Kidney epithelial cell (primary cell): ENCODE data around the gene FASTKD3. TPM values are rescaled to one million over a fixed set of nuclear protein-coding genes. Genes with fewer than 3 reads are reported as not detected.

Experiments
- DNase-seq: peaks from one replicate; pipeline ENCODE4 v3.0.0-alpha.2; 2010; ENCODE audit warnings: low read depth
- H3K27me3 ChIP-seq: 2 replicates; pipeline ENCODE4 v1.6.0; 2011; ENCODE audit warnings: low read length; ENCODE audit not compliant: control insufficient read depth, insufficient read depth
- H3K36me3 ChIP-seq: 2 replicates; pipeline ENCODE4 v1.5.1; 2011; ENCODE audit warnings: low read length; ENCODE audit not compliant: control insufficient read depth, insufficient read depth
- H3K4me3 ChIP-seq: 2 replicates; pipeline ENCODE4 v1.5.1; 2011; ENCODE audit warnings: low read depth, mild to moderate bottlenecking, control low read depth, low read length
- total RNA-seq: library from RNA; depleted of rRNA; stranded (reverse); fragments of >200 nt; gene quantifications from 2 replicates; pipeline ENCODE4 v1.2.3, GENCODE V29; 2015
- TF ChIP-seq, protein P1 (sequence below): IDR thresholded peaks from 2 replicates; pipeline ENCODE4 v1.5.1; 2011; ENCODE audit warnings: mild to moderate bottlenecking, moderate library complexity, low read length, control low read depth, inconsistent platforms; ENCODE audit not compliant: insufficient read depth, poor library complexity, severe bottlenecking

Gene FASTKD3
- total RNA-seq, 1 donor from 2014 or later, result 17.0 TPM

DNA sequence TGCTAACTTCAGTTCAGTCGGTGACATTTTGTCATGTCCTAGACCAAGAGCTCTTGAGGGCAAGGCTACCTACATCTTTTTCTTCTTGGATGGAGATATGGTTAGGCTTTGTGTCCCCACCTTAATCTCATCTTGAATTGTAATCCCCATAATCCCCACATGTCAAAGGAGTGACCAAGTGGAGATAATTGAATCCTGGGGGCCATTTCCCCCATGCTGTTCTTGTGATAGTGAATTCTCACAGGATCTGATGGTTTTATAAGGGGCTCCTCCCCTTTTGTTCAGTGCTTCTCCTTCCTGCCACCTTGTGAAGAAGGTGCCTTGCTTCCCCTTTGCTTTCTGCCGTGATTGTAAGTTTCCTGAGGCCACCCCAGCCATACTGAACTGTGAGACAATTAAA is 15.8 kb downstream of the FASTKD3 start:
- no peak for DNase-seq
- H3K4me3 ChIP-seq, result no peak overlapping the region
- H3K36me3 ChIP-seq, result no peaks in the 10 kb centered on the region
- peaks cover 12% of the 10 kb centered on the region for H3K27me3 ChIP-seq
- TF ChIP-seq, protein P1, sequence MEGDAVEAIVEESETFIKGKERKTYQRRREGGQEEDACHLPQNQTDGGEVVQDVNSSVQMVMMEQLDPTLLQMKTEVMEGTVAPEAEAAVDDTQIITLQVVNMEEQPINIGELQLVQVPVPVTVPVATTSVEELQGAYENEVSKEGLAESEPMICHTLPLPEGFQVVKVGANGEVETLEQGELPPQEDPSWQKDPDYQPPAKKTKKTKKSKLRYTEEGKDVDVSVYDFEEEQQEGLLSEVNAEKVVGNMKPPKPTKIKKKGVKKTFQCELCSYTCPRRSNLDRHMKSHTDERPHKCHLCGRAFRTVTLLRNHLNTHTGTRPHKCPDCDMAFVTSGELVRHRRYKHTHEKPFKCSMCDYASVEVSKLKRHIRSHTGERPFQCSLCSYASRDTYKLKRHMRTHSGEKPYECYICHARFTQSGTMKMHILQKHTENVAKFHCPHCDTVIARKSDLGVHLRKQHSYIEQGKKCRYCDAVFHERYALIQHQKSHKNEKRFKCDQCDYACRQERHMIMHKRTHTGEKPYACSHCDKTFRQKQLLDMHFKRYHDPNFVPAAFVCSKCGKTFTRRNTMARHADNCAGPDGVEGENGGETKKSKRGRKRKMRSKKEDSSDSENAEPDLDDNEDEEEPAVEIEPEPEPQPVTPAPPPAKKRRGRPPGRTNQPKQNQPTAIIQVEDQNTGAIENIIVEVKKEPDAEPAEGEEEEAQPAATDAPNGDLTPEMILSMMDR, result no peak

DNA sequence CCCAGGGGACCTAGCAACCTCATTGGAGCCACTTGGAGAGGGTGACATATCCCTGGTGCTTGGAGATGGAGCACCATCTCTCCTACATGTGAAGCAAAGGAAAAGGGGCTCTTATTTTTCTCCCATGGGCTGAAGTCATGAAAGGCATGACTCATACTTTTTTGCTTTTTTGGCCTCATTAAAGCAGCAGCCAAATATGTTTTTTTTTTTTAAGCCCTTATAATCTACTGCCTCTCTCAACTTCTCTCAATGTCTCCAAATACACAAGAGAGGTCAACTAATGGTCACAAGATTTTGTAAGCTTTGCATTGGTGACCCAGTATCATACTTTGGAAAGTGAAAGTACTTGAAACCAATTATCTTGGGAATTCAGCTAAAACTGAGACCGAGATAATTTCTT is 16.3 kb downstream of the FASTKD3 start:
- Histone ChIP-seq H3K36me3 (no peaks in the 10 kb centered on the region), H3K27me3 (peaks cover 12% of the 10 kb centered on the region), H3K4me3 (no peak overlapping the region)
- no peak for DNase-seq
- TF ChIP-seq, protein P1, result no peak

DNA sequence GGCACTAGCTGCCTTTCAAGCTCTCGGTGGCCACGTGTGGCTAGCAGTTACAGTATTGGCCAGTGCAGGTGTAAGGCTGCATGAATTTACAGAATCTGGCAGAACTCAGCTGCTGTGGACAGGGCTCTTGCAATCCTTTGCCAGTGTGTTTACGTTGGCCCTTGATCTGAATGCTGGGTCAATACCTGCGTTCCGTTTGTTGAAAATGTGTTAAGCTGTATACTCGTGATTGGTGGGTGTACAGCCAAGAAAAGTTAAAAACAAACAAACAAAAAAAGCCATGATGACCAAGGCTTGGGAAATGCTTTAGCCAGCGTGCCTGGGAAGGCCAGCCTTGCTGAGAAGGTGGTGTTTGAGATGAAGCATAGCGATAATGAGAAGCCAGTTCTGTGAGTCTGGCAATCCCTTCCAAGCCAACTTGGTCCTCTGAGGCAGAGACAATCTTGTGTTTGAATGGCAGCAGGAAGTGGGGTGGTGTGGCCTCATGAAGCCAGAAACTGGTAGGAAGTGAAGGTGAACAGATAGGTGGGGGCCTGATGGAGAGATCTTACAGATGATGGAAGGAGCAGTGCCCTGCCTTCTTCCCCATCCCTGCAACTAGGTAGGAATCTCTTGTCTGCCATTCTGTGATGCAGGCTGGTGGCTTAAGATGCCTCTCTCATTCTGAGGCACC is 17.1 kb downstream of the FASTKD3 start:
- TF ChIP-seq, protein P1, result no peak
- no peak for DNase-seq
- Histone ChIP-seq H3K27me3 (peaks cover 12% of the 10 kb centered on the region), H3K4me3 (no peak overlapping the region), H3K36me3 (no peaks in the 10 kb centered on the region)

DNA sequence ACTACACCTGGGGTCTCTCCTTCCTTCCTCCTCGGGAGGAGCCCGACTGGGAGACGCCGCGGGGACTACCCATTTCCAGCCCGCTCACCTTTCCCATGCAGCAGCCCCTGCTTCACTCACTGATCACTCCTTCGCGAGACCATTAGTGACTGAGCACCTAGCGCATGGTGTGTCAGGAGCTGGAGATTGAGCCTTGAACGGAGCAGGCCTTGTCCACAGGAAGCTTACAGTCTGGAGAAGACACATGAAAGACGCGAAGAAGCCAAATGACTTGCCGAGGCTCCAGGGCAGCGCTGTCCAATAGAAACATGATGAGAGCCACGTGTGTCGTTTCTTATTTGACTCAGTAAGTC is 17.6 kb downstream of the FASTKD3 start:
- no peak for DNase-seq
- Histone ChIP-seq H3K27me3 (peaks cover 12% of the 10 kb centered on the region), H3K36me3 (no peaks in the 10 kb centered on the region), H3K4me3 (peak overlapping the region; percentile 61)
- TF ChIP-seq, protein P1, result no peak

DNA sequence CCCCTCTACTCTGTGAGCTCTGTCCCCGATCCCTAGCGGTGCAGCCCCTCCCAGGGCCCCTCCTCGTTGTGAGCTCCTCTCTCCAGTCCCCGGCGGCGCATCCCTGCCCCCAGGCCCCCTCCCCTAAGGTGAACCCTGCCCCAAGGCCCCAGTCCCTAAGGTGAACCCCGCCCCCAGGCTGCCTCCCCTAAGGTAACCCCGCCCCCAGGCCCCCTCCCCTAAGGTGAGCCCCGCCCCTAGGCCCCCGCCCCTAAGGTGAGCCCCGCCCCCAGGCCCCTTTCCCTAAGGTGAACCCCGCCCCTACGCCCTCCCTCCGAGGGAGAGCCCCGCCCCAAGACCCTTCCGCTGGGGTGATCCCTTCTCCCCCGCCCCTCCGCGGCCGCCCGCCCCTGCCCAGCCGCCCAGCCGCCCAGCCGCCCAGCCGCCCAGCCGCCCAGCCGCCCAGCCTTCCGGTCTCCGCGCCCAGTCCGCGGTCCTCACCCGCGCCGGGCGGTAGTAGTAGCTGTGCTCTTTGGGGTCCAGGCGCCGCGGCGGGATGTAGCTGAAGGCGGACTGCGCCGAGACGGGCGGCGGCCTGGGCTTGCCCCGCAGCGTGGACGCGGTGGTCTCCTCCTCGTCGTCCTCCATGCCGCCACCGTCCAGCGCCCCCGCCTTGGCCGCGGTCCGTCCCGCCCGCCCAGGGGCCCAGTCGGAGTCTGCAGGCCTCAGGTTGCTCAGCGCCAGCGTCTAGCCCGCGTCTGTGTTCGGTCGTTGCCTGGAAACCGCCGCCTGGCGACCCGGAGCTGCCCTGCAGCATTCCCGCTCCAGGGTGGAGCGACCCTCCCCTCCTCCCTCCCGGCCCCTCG is 18.2 kb downstream of the FASTKD3 start, which contains the start of gene CFAP90:
Gene CFAP90, minus strand, starts transcription at position 739 of the 845 bp plus-strand sequence. Its CDS starts 112 bp downstream, at position 627.
- TF ChIP-seq, protein P1, result peak; percentile 59
- peaks cover 12% of the 10 kb centered on the region for H3K27me3 ChIP-seq
- DNase-seq, result no peak
- H3K36me3 ChIP-seq, result no peaks in the 10 kb centered on the region
- peak within 1 kb of the TSS; percentile 61 for H3K4me3 ChIP-seq
